NCI-H345 treated with DMSO at 0.1 percent for 48 hours (cell line): Measurements from ENCODE around the gene TBRG1.
A peak's percentile ranks its signal among the peaks of the same experiment; 100 is the strongest.

ENCODE experiments used
- DNase-seq: peaks from one replicate; lab custom pipeline; 2025; ENCODE audit not compliant: unreplicated experiment; lab: John Stamatoyannopoulos, UW

TBRG1 gene

GRCh38 chr11:124612567-124613246, 10.0 kb upstream of the TBRG1 start:
- DNase-seq = no peak

GRCh38 chr11:124618863-124619262, 3.8 kb upstream of the TBRG1 start:
- no peak for DNase-seq

- DNase-seq = no peak
Observed at GRCh38 chr11:124623861-124624525, 1.3 kb downstream of the TBRG1 start.

GRCh38 chr11:124625504-124626168, 3.0 kb downstream of the TBRG1 start:
- no peak for DNase-seq

- no peak for DNase-seq
Observed at GRCh38 chr11:124627546-124627945, 4.9 kb downstream of the TBRG1 start.

GRCh38 chr11:124629961-124630360, 7.3 kb downstream of the TBRG1 start:
- DNase-seq = no peak

GRCh38 chr11:124633355-124633754, 10.7 kb downstream of the TBRG1 start:
- DNase-seq = no peak

- no peak for DNase-seq
Observed at GRCh38 chr11:124635932-124636331, 13.3 kb downstream of the TBRG1 start.

GRCh38 chr11:124638500-124638899, 15.8 kb downstream of the TBRG1 start:
- DNase-seq = no peak

GRCh38 chr11:124639186-124639585, 16.5 kb downstream of the TBRG1 start:
- no peak for DNase-seq

GRCh38 chr11:124640666-124641065, 18.0 kb downstream of the TBRG1 start:
- no peak for DNase-seq

- no peak for DNase-seq
Observed at GRCh38 chr11:124642628-124643027, 20.0 kb downstream of the TBRG1 start.

- DNase-seq = no peak
Observed at GRCh38 chr11:124643042-124643604, 20.5 kb downstream of the TBRG1 start.

- no peak for DNase-seq
Observed at GRCh38 chr11:124643605-124644425, 21.2 kb downstream of the TBRG1 start.

- DNase-seq = peak; percentile 43
Observed at GRCh38 chr11:124644426-124645280, 22.0 kb downstream of the TBRG1 start.

GRCh38 chr11:124646148-124646547, 23.5 kb downstream of the TBRG1 start:
- DNase-seq = no peak

GRCh38 chr11:124648610-124649009, 25.9 kb downstream of the TBRG1 start:
- DNase-seq = no peak

- peak; percentile 19 for DNase-seq
Observed at GRCh38 chr11:124656774-124657630, 34.3 kb downstream of the TBRG1 start.

GRCh38 chr11:124657904-124658303, 35.2 kb downstream of the TBRG1 start:
- no peak for DNase-seq
